ENCODE results near the gene NID1.
A peak's percentile ranks its signal among the peaks of the same experiment; 100 is the strongest.

The NID1 gene

DNA sequence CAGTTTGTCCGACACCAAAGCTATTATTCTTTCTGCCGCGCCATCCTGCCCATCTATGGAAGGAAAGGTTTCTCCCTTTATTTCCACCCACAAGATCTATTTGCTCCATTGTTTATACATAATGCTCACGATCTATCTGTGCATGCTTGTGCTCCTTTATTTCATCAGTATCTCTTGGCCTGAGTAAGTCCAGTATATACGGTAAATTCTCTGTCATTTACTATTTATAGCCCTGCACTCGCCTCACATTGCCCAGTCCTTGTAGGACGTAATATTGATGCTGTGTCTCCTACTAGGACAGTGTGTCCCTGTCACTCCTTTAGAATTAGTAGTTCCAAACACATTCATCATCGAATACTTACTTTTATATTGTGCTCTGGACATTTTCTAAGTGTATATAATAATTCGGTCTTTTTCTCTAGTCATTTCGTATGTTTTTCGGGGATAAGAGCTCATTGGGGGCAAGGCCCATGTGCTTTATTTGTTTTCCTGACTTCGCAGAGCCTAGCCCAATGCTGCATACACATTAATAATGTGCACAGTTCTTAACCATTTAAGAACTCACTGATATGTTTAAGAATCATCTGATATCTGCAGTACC lies 3.1 kb upstream of the NID1 start:
- no peak overlapping the region for H3K4ac ChIP-seq (ENCODE audit: low read depth, low read length)
- no peaks in the 10 kb centered on the region for H3K79me2 ChIP-seq (ENCODE audit: control insufficient read depth, insufficient read depth, low read length, poor library complexity)
- H4K12ac ChIP-seq (ENCODE audit: low read depth, low read length) = no peak overlapping the region
- H3K36me3 ChIP-seq (ENCODE audit: control insufficient read depth in 1 of 2, insufficient read depth in 2 of 2, low read length in 2 of 2) = no peaks in the 10 kb centered on the region
- H3K79me1 ChIP-seq (ENCODE audit: low read length) = peaks cover 4% of the 10 kb centered on the region
- H4K91ac ChIP-seq (ENCODE audit: low read depth, low read length) = no peak overlapping the region
- no peaks in the 10 kb centered on the region for H3K9me3 ChIP-seq (ENCODE audit: insufficient read depth, low read depth, low read length)
- no peak overlapping the region for H3K18ac ChIP-seq (ENCODE audit: low read length)
- DNase-seq = no peak
- peaks cover 23% of the 10 kb centered on the region for H3K27me3 ChIP-seq (ENCODE audit: insufficient read depth, low read length)
- H3K4me2 ChIP-seq (ENCODE audit: low read length) = no peak overlapping the region
- H3K9ac ChIP-seq (ENCODE audit: low read length) = no peak overlapping the region
- WGBS (ENCODE audit: extremely low coverage, insufficient coverage, insufficient read length) = no CpG with 5 or more reads among the region's 12 CpGs
- no peak overlapping the region for H3K27ac ChIP-seq (ENCODE audit: low read depth, low read length)
- H3K14ac ChIP-seq (ENCODE audit: low read length) = no peak overlapping the region
- no peak overlapping the region for H3K23ac ChIP-seq (ENCODE audit: low read length)
- no peak overlapping the region for H2BK120ac ChIP-seq (ENCODE audit: insufficient read depth, low read length, poor library complexity)
- no peak overlapping the region for H4K8ac ChIP-seq (ENCODE audit: low read depth, low read length)
- H2AK5ac ChIP-seq (ENCODE audit: low read length) = no peak overlapping the region
- H2AFZ ChIP-seq (ENCODE audit: insufficient read depth, low read length, poor library complexity) = no peak overlapping the region
- no peak overlapping the region for H3K4me3 ChIP-seq (ENCODE audit: low read depth, low read length)
- H2BK5ac ChIP-seq (ENCODE audit: low read depth, low read length, poor library complexity) = no peak overlapping the region
- H3K4me1 ChIP-seq (ENCODE audit: control insufficient read depth in 1 of 2, insufficient read depth in 2 of 2, low read length in 2 of 2) = peaks cover 3 to 14% of the 10 kb centered on the region in 2 experiments
- no peak overlapping the region for H2BK12ac ChIP-seq (ENCODE audit: low read length)

DNA sequence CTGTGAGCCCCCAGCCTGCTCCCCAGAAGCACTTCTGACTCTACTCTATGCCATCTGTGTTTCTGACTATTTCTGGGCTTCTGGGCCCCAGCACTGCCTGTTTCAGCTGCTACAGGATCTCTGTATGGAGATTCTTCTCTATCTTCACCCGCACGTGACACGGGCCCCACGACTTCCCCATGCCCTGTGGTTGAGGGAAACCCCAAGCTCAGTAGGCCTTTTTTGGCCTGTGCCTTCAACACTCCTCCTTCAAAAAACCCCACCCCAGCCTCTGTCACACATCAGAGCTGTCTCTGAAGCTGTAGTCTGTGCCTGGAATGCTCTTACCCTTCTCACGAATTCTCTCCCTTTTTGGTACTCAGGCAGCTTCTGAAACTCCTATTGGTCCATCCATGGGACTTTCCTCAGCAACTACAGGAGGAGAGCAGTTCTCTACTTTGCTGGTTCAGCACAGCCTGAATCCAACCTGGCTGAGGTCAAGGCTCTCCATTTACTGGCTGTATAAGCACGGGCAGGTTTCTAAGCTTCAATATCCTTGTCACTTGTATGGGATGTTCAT lies 2.0 kb upstream of the NID1 start:
- no peak overlapping the region for H2BK5ac ChIP-seq (ENCODE audit: low read depth, low read length, poor library complexity)
- no peaks in the 10 kb centered on the region for H3K79me2 ChIP-seq (ENCODE audit: control insufficient read depth, insufficient read depth, low read length, poor library complexity)
- no peak overlapping the region for H2BK120ac ChIP-seq (ENCODE audit: insufficient read depth, low read length, poor library complexity)
- H3K4me2 ChIP-seq (ENCODE audit: low read length) = no peak overlapping the region
- H3K79me1 ChIP-seq (ENCODE audit: low read length) = peaks cover 4% of the 10 kb centered on the region
- H2BK12ac ChIP-seq (ENCODE audit: low read length) = no peak overlapping the region
- no peak overlapping the region for H3K4ac ChIP-seq (ENCODE audit: low read depth, low read length)
- no peak overlapping the region for H3K9ac ChIP-seq (ENCODE audit: low read length)
- no peak overlapping the region for H4K12ac ChIP-seq (ENCODE audit: low read depth, low read length)
- no peak overlapping the region for H3K23ac ChIP-seq (ENCODE audit: low read length)
- no peak overlapping the region for H3K18ac ChIP-seq (ENCODE audit: low read length)
- no peak overlapping the region for H3K27ac ChIP-seq (ENCODE audit: low read depth, low read length)
- H3K36me3 ChIP-seq (ENCODE audit: control insufficient read depth in 1 of 2, insufficient read depth in 2 of 2, low read length in 2 of 2) = no peaks in the 10 kb centered on the region
- no CpG with 5 or more reads among the region's 6 CpGs for WGBS (ENCODE audit: extremely low coverage, insufficient coverage, insufficient read length)
- peak; percentile 21 to 40 for DNase-seq
- H3K4me1 ChIP-seq (ENCODE audit: control insufficient read depth in 1 of 2, insufficient read depth in 2 of 2, low read length in 2 of 2) = peaks cover 3 to 14% of the 10 kb centered on the region in 2 experiments
- no peak overlapping the region for H4K8ac ChIP-seq (ENCODE audit: low read depth, low read length)
- H3K4me3 ChIP-seq (ENCODE audit: low read depth, low read length) = no peak overlapping the region
- H3K14ac ChIP-seq (ENCODE audit: low read length) = no peak overlapping the region
- H2AK5ac ChIP-seq (ENCODE audit: low read length) = no peak overlapping the region
- no peak overlapping the region for H2AFZ ChIP-seq (ENCODE audit: insufficient read depth, low read length, poor library complexity)
- peaks cover 23% of the 10 kb centered on the region for H3K27me3 ChIP-seq (ENCODE audit: insufficient read depth, low read length)
- H3K9me3 ChIP-seq (ENCODE audit: insufficient read depth, low read depth, low read length) = no peaks in the 10 kb centered on the region
- H4K91ac ChIP-seq (ENCODE audit: low read depth, low read length) = no peak overlapping the region

DNA sequence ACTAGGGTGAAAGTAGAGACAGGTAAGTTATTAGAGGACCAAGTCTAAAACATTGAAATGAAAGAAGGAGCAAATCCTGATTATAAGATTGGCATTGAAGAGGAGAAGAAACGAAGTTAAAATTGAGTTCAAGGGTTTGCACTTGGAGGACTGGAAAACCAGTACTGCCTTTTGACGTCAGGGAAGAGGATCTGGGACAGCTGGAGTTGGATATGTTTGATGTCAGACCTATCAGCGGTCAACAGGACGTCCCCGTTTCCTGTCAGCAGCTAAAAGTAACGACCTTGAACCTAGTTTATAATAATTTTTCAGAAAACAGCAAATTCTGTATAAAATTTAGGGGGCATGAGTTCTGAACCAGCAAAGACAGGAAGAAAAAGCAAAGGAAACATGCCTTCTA lies 1.2 kb upstream of the NID1 start:
- Histone ChIP-seq H3K9ac (ENCODE audit: low read length) (no peak overlapping the region), H3K27me3 (ENCODE audit: insufficient read depth, low read length) (peaks cover 23% of the 10 kb centered on the region), H3K23ac (ENCODE audit: low read length) (no peak overlapping the region), H3K4ac (ENCODE audit: low read depth, low read length) (no peak overlapping the region), H4K91ac (ENCODE audit: low read depth, low read length) (no peak overlapping the region), H3K18ac (ENCODE audit: low read length) (no peak overlapping the region), H3K79me2 (ENCODE audit: control insufficient read depth, insufficient read depth, low read length, poor library complexity) (no peaks in the 10 kb centered on the region), H2BK120ac (ENCODE audit: insufficient read depth, low read length, poor library complexity) (no peak overlapping the region), H2BK5ac (ENCODE audit: low read depth, low read length, poor library complexity) (no peak overlapping the region), H3K27ac (ENCODE audit: low read depth, low read length) (no peak overlapping the region), H3K9me3 (ENCODE audit: insufficient read depth, low read depth, low read length) (no peaks in the 10 kb centered on the region), H4K8ac (ENCODE audit: low read depth, low read length) (no peak overlapping the region), H3K36me3 (ENCODE audit: control insufficient read depth in 1 of 2, insufficient read depth in 2 of 2, low read length in 2 of 2) (no peaks in the 10 kb centered on the region), H3K4me3 (ENCODE audit: low read depth, low read length) (no peak overlapping the region), H3K79me1 (ENCODE audit: low read length) (peaks cover 4% of the 10 kb centered on the region), H2AFZ (ENCODE audit: insufficient read depth, low read length, poor library complexity) (no peak overlapping the region), H2AK5ac (ENCODE audit: low read length) (no peak overlapping the region), H3K4me2 (ENCODE audit: low read length) (no peak overlapping the region), H3K14ac (ENCODE audit: low read length) (no peak overlapping the region), H2BK12ac (ENCODE audit: low read length) (no peak overlapping the region), H3K4me1 (ENCODE audit: control insufficient read depth in 1 of 2, insufficient read depth in 2 of 2, low read length in 2 of 2) (peaks cover 3 to 14% of the 10 kb centered on the region in 2 experiments), H4K12ac (ENCODE audit: low read depth, low read length) (no peak overlapping the region)
- no CpG with 5 or more reads among the region's 6 CpGs for WGBS (ENCODE audit: extremely low coverage, insufficient coverage, insufficient read length)
- DNase-seq = no peak

DNA sequence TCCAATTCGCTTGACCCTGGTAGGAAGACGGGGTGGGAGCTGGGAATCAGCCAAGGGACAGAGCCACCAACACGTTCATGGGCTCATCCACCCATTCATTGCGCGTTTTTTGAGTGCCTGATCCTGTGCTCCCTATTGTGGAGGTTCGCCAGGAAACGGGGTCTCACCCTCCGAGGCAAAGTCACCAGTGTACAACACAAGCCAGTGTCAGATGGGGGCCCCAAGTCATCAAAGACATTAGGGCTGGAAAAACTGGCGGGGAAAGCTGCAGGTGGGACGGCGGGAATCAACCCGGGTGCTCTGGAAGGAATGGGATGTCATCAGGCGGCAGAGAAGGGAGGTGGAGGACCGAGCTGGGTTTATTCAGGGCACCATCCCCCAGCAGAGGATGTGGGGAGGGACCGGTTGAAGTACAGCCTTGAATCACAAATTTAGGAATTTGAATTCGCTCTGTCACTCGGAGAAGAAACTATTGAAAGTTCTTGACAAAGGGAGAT lies 667 bp upstream of the NID1 start:
- H4K12ac ChIP-seq (ENCODE audit: low read depth, low read length) = no peak overlapping the region
- no peak for DNase-seq
- peak overlapping the region; percentile 27 for H2BK12ac ChIP-seq (ENCODE audit: low read length)
- H3K4me2 ChIP-seq (ENCODE audit: low read length) = peak overlapping the region; percentile 97
- H3K79me1 ChIP-seq (ENCODE audit: low read length) = peaks cover 4% of the 10 kb centered on the region
- no peak overlapping the region for H2BK120ac ChIP-seq (ENCODE audit: insufficient read depth, low read length, poor library complexity)
- no peak overlapping the region for H3K14ac ChIP-seq (ENCODE audit: low read length)
- peak overlapping the region; percentile 75 for H3K4me3 ChIP-seq (ENCODE audit: low read depth, low read length)
- H2AFZ ChIP-seq (ENCODE audit: insufficient read depth, low read length, poor library complexity) = peak overlapping the region; percentile 26
- no peak overlapping the region for H2AK5ac ChIP-seq (ENCODE audit: low read length)
- H3K27me3 ChIP-seq (ENCODE audit: insufficient read depth, low read length) = peaks cover 23% of the 10 kb centered on the region
- no peaks in the 10 kb centered on the region for H3K9me3 ChIP-seq (ENCODE audit: insufficient read depth, low read depth, low read length)
- H3K36me3 ChIP-seq (ENCODE audit: control insufficient read depth in 1 of 2, insufficient read depth in 2 of 2, low read length in 2 of 2) = no peaks in the 10 kb centered on the region
- peak overlapping the region; percentile 48 for H4K8ac ChIP-seq (ENCODE audit: low read depth, low read length)
- H3K23ac ChIP-seq (ENCODE audit: low read length) = no peak overlapping the region
- no peak overlapping the region for H3K27ac ChIP-seq (ENCODE audit: low read depth, low read length)
- no peaks in the 10 kb centered on the region for H3K79me2 ChIP-seq (ENCODE audit: control insufficient read depth, insufficient read depth, low read length, poor library complexity)
- H3K4me1 ChIP-seq (ENCODE audit: control insufficient read depth in 1 of 2, insufficient read depth in 2 of 2, low read length in 2 of 2) = peaks cover 3 to 14% of the 10 kb centered on the region in 2 experiments
- H2BK5ac ChIP-seq (ENCODE audit: low read depth, low read length, poor library complexity) = no peak overlapping the region
- H3K9ac ChIP-seq (ENCODE audit: low read length) = no peak overlapping the region
- no CpG with 5 or more reads among the region's 17 CpGs for WGBS (ENCODE audit: extremely low coverage, insufficient coverage, insufficient read length)
- H3K18ac ChIP-seq (ENCODE audit: low read length) = peak overlapping the region; percentile 11
- no peak overlapping the region for H4K91ac ChIP-seq (ENCODE audit: low read depth, low read length)
- H3K4ac ChIP-seq (ENCODE audit: low read depth, low read length) = no peak overlapping the region

Data from trophoblast cell (in vitro differentiated cells and primary cell).